RWPE2 (cell line): Measurements from ENCODE around the gene GTF2IRD1.

Experiments
- ATAC-seq: fragments of 200-7000 bp; cut with Tn5 transposase; 3 replicates; pipeline ENCODE4 v1.9.1; 2021; ENCODE audit warnings: low read depth
- DNase-seq: peaks from one replicate; pipeline ENCODE4 v3.0.0-alpha.2; 2020; ENCODE audit warnings: low spot score
- H3K27ac ChIP-seq: fragments of 450-650 bp; 2 replicates; pipeline ENCODE4 v1.5.1; 2017; ENCODE audit warnings: mild to moderate bottlenecking; ENCODE audit not compliant: poor library complexity, severe bottlenecking
- H3K27me3 ChIP-seq: fragments of 250-450 bp; sonication (Bioruptor Pico); 2 replicates; pipeline ENCODE4 v1.5.1; 2021; ENCODE audit warnings: mild to moderate bottlenecking, moderate library complexity; ENCODE audit not compliant: insufficient read depth, poor library complexity, severe bottlenecking
- H3K36me3 ChIP-seq: fragments of 250-450 bp; sonication (Bioruptor Pico); 2 replicates; pipeline ENCODE4 v1.5.1; 2020; ENCODE audit warnings: low read depth, mild to moderate bottlenecking, moderate library complexity
- H3K4me1 ChIP-seq: fragments of 250-450 bp; sonication (Bioruptor Pico); 2 replicates; pipeline ENCODE4 v1.5.1; 2021; ENCODE audit warnings: mild to moderate bottlenecking, moderate library complexity; ENCODE audit not compliant: insufficient read depth, poor library complexity, severe bottlenecking
- H3K4me3 ChIP-seq: fragments of 250-450 bp; sonication (Bioruptor Pico); 2 replicates; pipeline ENCODE4 v1.5.1; 2021; ENCODE audit warnings: mild to moderate bottlenecking, moderate library complexity; ENCODE audit not compliant: severe bottlenecking
- H3K9me3 ChIP-seq: fragments of 250-450 bp; sonication (Bioruptor Pico); 2 replicates; pipeline ENCODE4 v1.5.1; 2021; ENCODE audit warnings: mild to moderate bottlenecking, moderate library complexity; ENCODE audit not compliant: severe bottlenecking
- CTCF ChIP-seq: fragments of 450-650 bp; IDR thresholded peaks from one replicate; pipeline ENCODE4 v1.5.1; 2017; ENCODE audit warnings: mild to moderate bottlenecking, moderate library complexity; ENCODE audit not compliant: poor library complexity, severe bottlenecking

The GTF2IRD1 gene

GRCh38 chr7:74464931-74465886, 11.5 kb downstream of the GTF2IRD1 start:
- H3K4me1 ChIP-seq, result no peaks in the 10 kb centered on the region
- ATAC-seq (no peak), DNase-seq (no peak)
- H3K4me3 ChIP-seq, result no peak overlapping the region
- H3K9me3 ChIP-seq, result no peaks in the 10 kb centered on the region
- no peaks in the 10 kb centered on the region for H3K27me3 ChIP-seq
- H3K36me3 ChIP-seq, result peaks cover 20% of the 10 kb centered on the region; the same call in 1 of the 2 replicates
- TF ChIP-seq CTCF, result no peak
- no peak overlapping the region for H3K27ac ChIP-seq

- H3K4me3 ChIP-seq, result no peak overlapping the region
- DNase-seq, result no peak
Measured at GRCh38 chr7:74466196-74466813, 12.6 kb downstream of the GTF2IRD1 start.

GRCh38 chr7:74467876-74468275, 14.2 kb downstream of the GTF2IRD1 start:
- ATAC-seq (no peak), DNase-seq (no peak)
- no peaks in the 10 kb centered on the region for H3K4me1 ChIP-seq
- no peak overlapping the region for H3K4me3 ChIP-seq
- H3K27ac ChIP-seq, result no peak overlapping the region
- no peaks in the 10 kb centered on the region for H3K27me3 ChIP-seq
- no peaks in the 10 kb centered on the region for H3K9me3 ChIP-seq
- H3K36me3 ChIP-seq, result peaks cover 20% of the 10 kb centered on the region; the same call in 1 of the 2 replicates
- TF ChIP-seq CTCF, result no peak

More at GRCh38 chr7:74466196-74466813, 12.6 kb downstream of the GTF2IRD1 start:
- Histone ChIP-seq H3K4me1 (no peaks in the 10 kb centered on the region), H3K27ac (no peak overlapping the region), H3K36me3 (peaks cover 20% of the 10 kb centered on the region; the same call in 1 of the 2 replicates), H3K9me3 (no peaks in the 10 kb centered on the region), H3K27me3 (no peaks in the 10 kb centered on the region)
- no peak for ATAC-seq
- TF ChIP-seq CTCF, result no peak

GRCh38 chr7:74470504-74470903, 16.8 kb downstream of the GTF2IRD1 start:
- no peak for ATAC-seq
- TF ChIP-seq CTCF, result no peak
- Histone ChIP-seq H3K4me3 (no peak overlapping the region), H3K27me3 (no peaks in the 10 kb centered on the region), H3K4me1 (peaks cover 2% of the 10 kb centered on the region), H3K9me3 (no peaks in the 10 kb centered on the region), H3K27ac (no peak overlapping the region), H3K36me3 (peaks cover 9% of the 10 kb centered on the region; the same call in 1 of the 2 replicates)
- DNase-seq, result no peak

GRCh38 chr7:74473116-74473515, 19.4 kb downstream of the GTF2IRD1 start:
- ATAC-seq, result no peak
- no peak for TF ChIP-seq CTCF
- H3K36me3 ChIP-seq, result peaks cover 6% of the 10 kb centered on the region; the same call in 1 of the 2 replicates
- peaks cover 25% of the 10 kb centered on the region for H3K4me1 ChIP-seq
- DNase-seq, result no peak
- H3K9me3 ChIP-seq, result no peaks in the 10 kb centered on the region
- H3K4me3 ChIP-seq, result no peak overlapping the region
- no peak overlapping the region for H3K27ac ChIP-seq
- H3K27me3 ChIP-seq, result no peaks in the 10 kb centered on the region
